ENCODE data around the gene OR5H15. TPM values are rescaled to one million over a fixed set of nuclear protein-coding genes. Genes with fewer than 3 reads are reported as not detected.
"Not testable (repeated sequence)": the region's sequence is repeated elsewhere in the genome, so short reads cannot be mapped to it uniquely, and the experiment has no call there.

Gene OR5H15
- total and polyA plus RNA-seq, 4 donors: not detected

- no peak for TF ChIP-seq JUND (IDR thresholded peaks at IDR 0.05)
Observed at GRCh38 chr3:98185180-98185579, 18.7 kb downstream of the OR5H15 start (continued).

- WGBS: 50% methylated on average over 3 of the region's 3 CpGs
- Histone ChIP-seq H3K36me3 (ENCODE audit: control insufficient read depth in 4 of 4, insufficient read depth in 3 of 4, low read depth in 1 of 4, low read length in 3 of 4) (no peaks in the 10 kb centered on the region), H3K9me3 (ENCODE audit: control insufficient read depth in 4 of 4, low read length in 3 of 4) (no peaks in the 10 kb centered on the region), H3K4me1 (ENCODE audit: control insufficient read depth in 4 of 4, insufficient read depth in 4 of 4, low read length in 3 of 4) (no peaks in the 10 kb centered on the region), H3K4me3 (ENCODE audit: low read depth in 1 of 3, low read length in 3 of 3) (no peak overlapping the region), H3K9ac (ENCODE audit: low read depth in 1 of 2, low read length in 2 of 2) (no peak overlapping the region), H3K27ac (ENCODE audit: low read depth in 1 of 2, low read length in 2 of 2) (no peak overlapping the region), H3K27me3 (ENCODE audit: control insufficient read depth in 4 of 4, insufficient read depth in 4 of 4, low read length in 3 of 4) (no peaks in the 10 kb centered on the region)
- TF ChIP-seq CTCF (IDR thresholded peaks at IDR 0.05; ENCODE audit: low read depth, low read length, missing input control) (peak; percentile 27), REST (IDR thresholded peaks at IDR 0.05) (no peak), NR2F2 (IDR thresholded peaks at IDR 0.05) (no peak), GABPA (IDR thresholded peaks at IDR 0.05 in 1 of 2, conservative IDR thresholded peaks at IDR 0.05 in 1 of 2) (no peak), JUND (IDR thresholded peaks at IDR 0.05) (no peak), MAX (IDR thresholded peaks at IDR 0.05) (peak; percentile 23), RXRA (IDR thresholded peaks at IDR 0.05) (no peak), HNF4A (conservative IDR thresholded peaks at IDR 0.05) (no peak), FOXA1 (IDR thresholded peaks at IDR 0.05) (no peak), SP1 (IDR thresholded peaks at IDR 0.05) (no peak), EGR1 (IDR thresholded peaks at IDR 0.05; ENCODE audit: low read depth in 2 of 2) (no peak), ATF3 (IDR thresholded peaks at IDR 0.05) (no peak), YY1 (IDR thresholded peaks at IDR 0.05) (no peak), FOXA2 (IDR thresholded peaks at IDR 0.05) (no peak), RAD21 (IDR thresholded peaks at IDR 0.05) (peak; percentile 44 to 52), ZBTB33 (IDR thresholded peaks at IDR 0.05) (no peak), HNF4G (IDR thresholded peaks at IDR 0.05) (no peak), TAF1 (conservative IDR thresholded peaks at IDR 0.05) (no peak)
- no peak for DNase-seq (ENCODE audit: low spot score)
Observed at GRCh38 chr3:98188545-98188944, 22.0 kb downstream of the OR5H15 start.

- not testable (repeated sequence) for H3K27me3 ChIP-seq (ENCODE audit: control insufficient read depth in 4 of 4, insufficient read depth in 4 of 4, low read length in 3 of 4); DNase-seq (ENCODE audit: low spot score); H3K9ac ChIP-seq (ENCODE audit: low read depth in 1 of 2, low read length in 2 of 2); H3K4me1 ChIP-seq (ENCODE audit: control insufficient read depth in 4 of 4, insufficient read depth in 4 of 4, low read length in 3 of 4); H3K27ac ChIP-seq (ENCODE audit: low read depth in 1 of 2, low read length in 2 of 2); H3K9me3 ChIP-seq (ENCODE audit: control insufficient read depth in 4 of 4, low read length in 3 of 4); H3K4me3 ChIP-seq (ENCODE audit: low read depth in 1 of 3, low read length in 3 of 3); H3K36me3 ChIP-seq (ENCODE audit: control insufficient read depth in 4 of 4, insufficient read depth in 3 of 4, low read depth in 1 of 4, low read length in 3 of 4)
Observed at GRCh38 chr3:98190911-98191310, 24.4 kb downstream of the OR5H15 start.

GRCh38 chr3:98196293-98196692, 29.8 kb downstream of the OR5H15 start:
- not testable (repeated sequence) for DNase-seq (ENCODE audit: low spot score)
- WGBS: 74% methylated on average over 2 of the region's 2 CpGs

More at GRCh38 chr3:98196293-98196692, 29.8 kb downstream of the OR5H15 start:
- H3K27ac ChIP-seq (ENCODE audit: low read depth in 1 of 2, low read length in 2 of 2); H3K4me3 ChIP-seq (ENCODE audit: low read depth in 1 of 3, low read length in 3 of 3); H3K9me3 ChIP-seq (ENCODE audit: control insufficient read depth in 4 of 4, low read length in 3 of 4); H3K36me3 ChIP-seq (ENCODE audit: control insufficient read depth in 4 of 4, insufficient read depth in 3 of 4, low read depth in 1 of 4, low read length in 3 of 4); H3K9ac ChIP-seq (ENCODE audit: low read depth in 1 of 2, low read length in 2 of 2); H3K27me3 ChIP-seq (ENCODE audit: control insufficient read depth in 4 of 4, insufficient read depth in 4 of 4, low read length in 3 of 4); H3K4me1 ChIP-seq (ENCODE audit: control insufficient read depth in 4 of 4, insufficient read depth in 4 of 4, low read length in 3 of 4): not testable (repeated sequence)

Data from liver (tissue), 9 donors.